K562 (cell line): ENCODE measurements around the gene UBE2O. TPM values are rescaled to one million over a fixed set of nuclear protein-coding genes. Genes with fewer than 3 reads are reported as not detected.

ENCODE experiments used
- BRF1 ChIP-seq: IDR thresholded peaks from 3 replicates; pipeline ENCODE4 v1.6.1; 2011; ENCODE audit warnings: borderline replicate concordance, mild to moderate bottlenecking; ENCODE audit not compliant: insufficient read length; ENCODE audit errors: extremely low read depth
- CHD2 ChIP-seq: IDR thresholded peaks from 2 replicates; pipeline ENCODE4 v1.6.1; 2011; ENCODE audit warnings: low read depth, low read length
- DIDO1 ChIP-seq: fragments of 450-650 bp; IDR thresholded peaks from 2 replicates; pipeline ENCODE4 v1.6.1; 2016; ENCODE audit warnings: low read depth, missing biosample characterization, missing genetic modification characterization
- NELFE ChIP-seq: IDR thresholded peaks from 2 replicates; pipeline ENCODE4 v1.6.1; 2011; ENCODE audit warnings: mild to moderate bottlenecking; ENCODE audit not compliant: insufficient read depth, insufficient read length
- NKRF ChIP-seq: fragments of 450-650 bp; IDR thresholded peaks from 2 replicates; pipeline ENCODE4 v1.6.1; 2016; ENCODE audit warnings: borderline replicate concordance
- PATZ1 ChIP-seq: fragments of 250-450 bp; sonication (Bioruptor Pico); IDR thresholded peaks from 2 replicates; pipeline ENCODE4 v1.5.0; 2020; ENCODE audit warnings: mild to moderate bottlenecking, borderline replicate concordance
- PHF8 ChIP-seq: fragments of 200-600 bp; sonication (generic); IDR thresholded peaks from 2 replicates; pipeline ENCODE4 v1.6.1; 2012; ENCODE audit warnings: mixed run types, mild to moderate bottlenecking, inconsistent platforms, low read length, moderate library complexity, borderline replicate concordance
- PYGO2 ChIP-seq: fragments of 450-650 bp; IDR thresholded peaks from 2 replicates; pipeline ENCODE4 v1.6.1; 2016; ENCODE audit warnings: mild to moderate bottlenecking, missing genetic modification characterization, moderate library complexity, missing compliant biosample characterization
- SAP30 ChIP-seq: fragments of 200-600 bp; sonication (generic); IDR thresholded peaks from 2 replicates; pipeline ENCODE4 v1.6.1; 2012; ENCODE audit warnings: borderline replicate concordance, low read depth, mild to moderate bottlenecking, moderate library complexity, low read length, control low read depth, inconsistent platforms; ENCODE audit not compliant: insufficient read depth, poor library complexity, severe bottlenecking
- SIN3A ChIP-seq, 2 experiments: fragments of 150-350 bp in 1 of 2; IDR thresholded peaks; 2 replicates each; pipeline ENCODE4 v1.6.1; 2011 to 2016; ENCODE audit warnings: borderline replicate concordance in 2 of 2, low read depth in 2 of 2, low read length in 2 of 2, mild to moderate bottlenecking in 2 of 2, moderate library complexity in 2 of 2; ENCODE audit not compliant: control insufficient read depth in 1 of 2
- SMC3 ChIP-seq: conservative IDR thresholded peaks from 2 replicates; pipeline ENCODE4 v1.6.1; 2011; ENCODE audit warnings: low read depth, low read length, improper control_type of control experiment; ENCODE audit not compliant: insufficient read depth
- SRSF3 ChIP-seq: fragments of 200-400 bp; formaldehyde crosslinking; IDR thresholded peaks from 2 replicates; pipeline ENCODE4 v1.6.1; 2016; ENCODE audit warnings: mild to moderate bottlenecking, low read length, moderate library complexity; ENCODE audit not compliant: insufficient read depth
- THRAP3 ChIP-seq: fragments of 450-650 bp; IDR thresholded peaks from 2 replicates; pipeline ENCODE4 v1.6.1; 2016; ENCODE audit warnings: mild to moderate bottlenecking, inconsistent platforms, borderline replicate concordance
- ZKSCAN8 ChIP-seq: fragments of 200-800 bp; sonication (Bioruptor generic); IDR thresholded peaks from 2 replicates; pipeline ENCODE4 v1.6.1; 2016; ENCODE audit warnings: missing genetic modification characterization, missing compliant biosample characterization
- ZNF639 ChIP-seq, 2 experiments: fragments of 200-800 bp in 1 of 2; sonication (Bioruptor generic) in 1 of 2; sonication (generic) in 1 of 2; formaldehyde crosslinking in 1 of 2; IDR thresholded peaks in 1 of 2; conservative IDR thresholded peaks in 1 of 2; 2 replicates each; pipeline versions ENCODE4 v1.5.0 to v1.6.1; 2016 to 2020; ENCODE audit warnings: missing compliant biosample characterization in 1 of 2, missing genetic modification characterization in 1 of 2, missing genetic modification reagents in 1 of 2
- polyA plus RNA-seq, 8 experiments: library from polyadenylated mRNA; depleted of rRNA in 4 of 8; stranded (reverse) in 5 of 8; unstranded in 3 of 8; fragments of >200 nt; fragmentation: Nextera tagmentation in 2 of 8; fragmentation: Illumina TruSeq in 1 of 8; extraction: Ambion mirVana in 2 of 8; extraction: Trizol in 1 of 8; gene quantifications; 2 replicates each; pipeline versions ENCODE4 v1.2.1 to v1.2.3, GENCODE V29; 2011 to 2014; ENCODE audit warnings: inconsistent platforms in 1 of 8, missing spikeins in 1 of 8
- total RNA-seq, 7 experiments: library from RNA; depleted of rRNA in 6 of 7; stranded (reverse); fragments of >200 nt in 6 of 7; fragmentation: Illumina TruSeq in 2 of 7; extraction: Trizol in 2 of 7; gene quantifications; 2 replicates each; pipeline versions ENCODE4 v1.2.1 to v1.2.3, GENCODE V29; 2011 to 2021; ENCODE audit warnings: low replicate concordance in 1 of 7

Gene UBE2O
- total and polyA plus RNA-seq, 9 of the 15 experiments (the other 6 are each of a cell fraction or from before 2014, with no cell fraction given): 1.6 to 39.7 (median 13.3) TPM

- TF ChIP-seq ZNF639 (CRISPR knock-in tag; conservative IDR thresholded peaks at IDR 0.05 in 1 of 2, IDR thresholded peaks at IDR 0.05 in 1 of 2) (peak in 1 of 2 experiments; percentile 61; a peak in 1 of 4 replicates), THRAP3 (no peak), SRSF3 (no peak), DIDO1 (tag) (no peak), BRF1 (no peak), PYGO2 (tag) (no peak), CHD2 (no peak), SIN3A (IDR thresholded peaks at IDR 0.05; ENCODE audit: borderline replicate concordance in 2 of 2, control insufficient read depth in 1 of 2, low read depth in 2 of 2, low read length in 2 of 2) (peak; percentile 52 to 66; a peak in 1 of 4 replicates), SMC3 (0 out of 2 replicates have a peak, but pooled peaks have one; percentile 24), PATZ1 (no peak), SAP30 (no peak), NELFE (no peak), ZKSCAN8 (no peak; the same call in 1 of the 2 replicates), PHF8 (no peak), NKRF (no peak)
These were observed 66.8 kb downstream of the UBE2O start (continued) for GRCh38 chr17:76385892-76386786.
